K562 (cell line): Measurements from ENCODE around the gene HMCN1. TPM values are rescaled to one million over a fixed set of nuclear protein-coding genes. Genes with fewer than 3 reads are reported as not detected.

ENCODE experiments used
- ATAC-seq: fragments of 200-7000 bp; cut with Tn5 transposase; 3 replicates; pipeline ENCODE4 v1.9.1; 2020; ENCODE audit warnings: moderate library complexity
- BruUV-seq: library from RNA; stranded (reverse); fragments of 400-500 nt; replicated peaks from 2 replicates; lab custom pipeline; 2021; lab: Mats Ljungman, UMichigan
- CTCF ChIA-PET: fragments of 300-600 bp; formaldehyde crosslinking; extraction: SDS; loops from one replicate; lab custom pipeline; 2021; ENCODE audit warnings: low intra/inter-chr PET ratio; lab: Yijun Ruan, JAX
- POLR2A ChIA-PET: fragments of 300-600, 350-650 bp; sonication (Branson Sonifier 250); formaldehyde crosslinking; extraction: SDS; loops from one replicate; lab custom pipeline; 2021; ENCODE audit warnings: antibody characterized with exemption, inconsistent platforms; lab: Yijun Ruan, JAX
- DNase-seq, 4 experiments: peaks; one replicate each; pipeline versions ENCODE4 v3.0.0 to v3.0.0-alpha.2; 2011 to 2018; ENCODE audit warnings: low spot score in 3 of 4, mixed read lengths in 3 of 4; ENCODE audit errors: extremely low read depth in 1 of 4
- FAIRE-seq: peaks from 2 replicates; lab custom pipeline; 2011; peaks lifted over from hg19 to GRCh38; lab: Jason Lieb, UNC
- H2AFZ ChIP-seq: 2 replicates; pipeline ENCODE4 v1.6.0; 2011; ENCODE audit warnings: low read depth, low read length, control low read depth, inconsistent platforms
- H3K27ac ChIP-seq: fragments of 200-600 bp; 3 replicates; pipeline ENCODE4 v1.8.0; 2011; ENCODE audit warnings: low read depth, mild to moderate bottlenecking, control low read depth, inconsistent platforms, low read length, moderate library complexity, mixed read lengths; ENCODE audit errors: extremely low read depth
- H3K27me3 ChIP-seq, 2 experiments: fragments of 300-600 bp in 1 of 2; 2 replicates in 1 of 2; 3 replicates in 1 of 2; pipeline versions ENCODE4 v1.6.0 to v1.8.0; 2011; ENCODE audit warnings: inconsistent platforms in 2 of 2, low read length in 2 of 2, mild to moderate bottlenecking in 1 of 2, mixed read lengths in 1 of 2, moderate library complexity in 1 of 2; ENCODE audit not compliant: control insufficient read depth in 2 of 2, insufficient read depth in 2 of 2
- H3K36me3 ChIP-seq: fragments of 300-600 bp; 3 replicates; pipeline ENCODE4 v1.8.0; 2011; ENCODE audit warnings: mild to moderate bottlenecking, low read length, inconsistent platforms; ENCODE audit not compliant: control insufficient read depth, insufficient read depth
- H3K4me1 ChIP-seq, 2 experiments: fragments of 200-600 bp in 1 of 2; replicated peaks in 1 of 2; 2 replicates in 1 of 2; 3 replicates in 1 of 2; pipeline versions ENCODE4 v1.5.1 to v1.8.0; 2011; ENCODE audit warnings: inconsistent platforms in 2 of 2, low read length in 2 of 2, mild to moderate bottlenecking in 1 of 2, mixed read lengths in 1 of 2, moderate library complexity in 1 of 2; ENCODE audit not compliant: control insufficient read depth in 2 of 2, insufficient read depth in 2 of 2
- H3K4me2 ChIP-seq: 2 replicates; pipeline ENCODE4 v1.6.1; 2011; ENCODE audit warnings: low read length, control low read depth, inconsistent platforms, mixed read lengths; ENCODE audit not compliant: insufficient read depth
- H3K4me3 ChIP-seq: fragments of 200-600 bp; sonication (generic), shearing (Covaris generic); 2 replicates; pipeline ENCODE4 v1.5.1; 2016; ENCODE audit warnings: control low read depth, inconsistent platforms
- H3K79me2 ChIP-seq: fragments of 200-600 bp; 3 replicates; pipeline ENCODE4 v1.8.0; 2011; ENCODE audit warnings: low read length, inconsistent platforms; ENCODE audit not compliant: control insufficient read depth, insufficient read depth
- H3K9ac ChIP-seq, 2 experiments: 2 replicates each; pipeline versions ENCODE4 v1.6.0 to v1.6.1; 2011; ENCODE audit warnings: low read depth in 2 of 2, low read length in 2 of 2, control low read depth in 1 of 2, inconsistent platforms in 1 of 2, mild to moderate bottlenecking in 1 of 2, mixed read lengths in 1 of 2; ENCODE audit not compliant: insufficient read depth in 1 of 2
- H3K9me1 ChIP-seq: one replicate; pipeline ENCODE4 v1.6.0; 2011; ENCODE audit warnings: inconsistent platforms, mild to moderate bottlenecking, low read length, moderate library complexity; ENCODE audit not compliant: control insufficient read depth, insufficient read depth
- H3K9me3 ChIP-seq: replicated peaks from 2 replicates; pipeline ENCODE4 v1.5.1; 2011; ENCODE audit warnings: low read depth, low read length, inconsistent platforms; ENCODE audit not compliant: control insufficient read depth, insufficient read depth
- H4K20me1 ChIP-seq: replicated peaks from 2 replicates; pipeline ENCODE4 v1.6.1; 2011; ENCODE audit warnings: low read length, inconsistent platforms, mixed read lengths; ENCODE audit not compliant: control insufficient read depth, insufficient read depth
- DIDO1 ChIP-seq: fragments of 450-650 bp; IDR thresholded peaks from 2 replicates; pipeline ENCODE4 v1.6.1; 2016; ENCODE audit warnings: low read depth, missing biosample characterization, missing genetic modification characterization
- HOXB6 ChIP-seq: fragments of 250-450 bp; sonication (Bioruptor Pico); IDR thresholded peaks from 2 replicates; pipeline ENCODE4 v1.5.1; 2022; ENCODE audit warnings: mild to moderate bottlenecking, borderline replicate concordance
- L3MBTL2 ChIP-seq: fragments of 450-650 bp; IDR thresholded peaks from 2 replicates; pipeline ENCODE4 v1.6.1; 2016; ENCODE audit warnings: mild to moderate bottlenecking, moderate library complexity
- SMARCA4 ChIP-seq: fragments of 450-650 bp; IDR thresholded peaks from 2 replicates; pipeline ENCODE4 v1.6.1; 2016
- TOE1 ChIP-seq, 2 experiments: fragments of 450-650 bp in 1 of 2; sonication (generic) in 1 of 2; formaldehyde crosslinking in 1 of 2; IDR thresholded peaks; 2 replicates each; pipeline versions ENCODE4 v1.7.1 to v1.8.0; 2016 to 2022; ENCODE audit warnings: borderline replicate concordance in 2 of 2, mild to moderate bottlenecking in 2 of 2, antibody characterized with exemption in 1 of 2, inconsistent platforms in 1 of 2, low read depth in 1 of 2, missing genetic modification reagents in 1 of 2, moderate library complexity in 1 of 2
- WGBS: fragments of 100-300 bp; shearing (Covaris generic); methylation state at CpG from one replicate; pipeline ENCODE4 v1.1.6; 2016; ENCODE audit warnings: low coverage, mixed read lengths; ENCODE audit not compliant: insufficient coverage; ENCODE audit errors: missing lambda C conversion rate; 5-methylcytosine and 5-hydroxymethylcytosine counted together
- in situ Hi-C: fragments of 300-500 bp; cut with MboI; formaldehyde crosslinking; loops from 4 replicates; pipeline ENCODE4 v1.15.0; 2018; ENCODE audit warnings: inconsistent platforms, mixed read lengths
- intact Hi-C: fragments of 100-400 bp; cut with micrococcal nuclease; formaldehyde crosslinking; loops from 2 replicates; pipeline ENCODE4 v1.14.2; 2022
- polyA plus RNA-seq, 8 experiments: library from polyadenylated mRNA; depleted of rRNA in 4 of 8; stranded (reverse) in 5 of 8; unstranded in 3 of 8; fragments of >200 nt; fragmentation: Nextera tagmentation in 2 of 8; fragmentation: Illumina TruSeq in 1 of 8; extraction: Ambion mirVana in 2 of 8; extraction: Trizol in 1 of 8; gene quantifications; 2 replicates each; pipeline versions ENCODE4 v1.2.1 to v1.2.3, GENCODE V29; 2011 to 2014; ENCODE audit warnings: inconsistent platforms in 1 of 8, missing spikeins in 1 of 8
- total RNA-seq, 7 experiments: library from RNA; depleted of rRNA in 6 of 7; stranded (reverse); fragments of >200 nt in 6 of 7; fragmentation: Illumina TruSeq in 2 of 7; extraction: Trizol in 2 of 7; gene quantifications; 2 replicates each; pipeline versions ENCODE4 v1.2.1 to v1.2.3, GENCODE V29; 2011 to 2021; ENCODE audit warnings: low replicate concordance in 1 of 7
- TF ChIP-seq, protein P1 (sequence below), 2 experiments: fragments of 450-650 bp in 1 of 2; sonication (generic) in 1 of 2; formaldehyde crosslinking; conservative IDR thresholded peaks; 2 replicates each; pipeline versions ENCODE4 v1.4.0 to v1.8.1; 2020 to 2022; ENCODE audit warnings: mild to moderate bottlenecking in 1 of 2, missing genetic modification reagents in 1 of 2

The HMCN1 gene
- total and polyA plus RNA-seq, 9 of the 15 experiments (the other 6 are each of a cell fraction or from before 2014, with no cell fraction given): 0.07 to 0.36 (median 0.21) TPM

DNA sequence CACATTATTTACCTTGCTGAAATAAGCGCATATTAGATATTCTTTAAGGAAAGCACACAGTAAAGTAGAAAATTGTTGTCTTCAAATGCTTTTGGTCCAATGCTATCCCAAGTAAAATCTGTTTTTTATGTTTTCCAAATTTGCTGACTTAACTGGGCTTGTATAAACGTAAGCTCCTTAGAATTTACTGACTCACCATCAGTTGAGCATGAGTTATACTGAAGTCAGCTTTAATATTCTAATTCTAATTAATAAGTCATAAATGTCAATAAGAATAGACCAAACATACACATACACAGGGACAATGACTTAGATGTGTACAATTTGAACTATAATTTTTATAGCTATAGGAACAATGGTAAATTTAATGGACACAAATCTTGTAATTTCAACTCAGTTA is 321.7 kb downstream of the HMCN1 start:
- FAIRE-seq (no peak), ATAC-seq (no peak), DNase-seq (no peak)
- no TSS peak for BruUV-seq
- in situ Hi-C loops (no loop called here), intact Hi-C loops (no loop called here)
- no peak overlapping the region for H2AFZ ChIP-seq
- no peak for TF ChIP-seq HOXB6 (CRISPR knock-in tag)
- no peak for TF ChIP-seq DIDO1 (tag)
- TF ChIP-seq L3MBTL2: no peak
- TF ChIP-seq, protein P1, sequence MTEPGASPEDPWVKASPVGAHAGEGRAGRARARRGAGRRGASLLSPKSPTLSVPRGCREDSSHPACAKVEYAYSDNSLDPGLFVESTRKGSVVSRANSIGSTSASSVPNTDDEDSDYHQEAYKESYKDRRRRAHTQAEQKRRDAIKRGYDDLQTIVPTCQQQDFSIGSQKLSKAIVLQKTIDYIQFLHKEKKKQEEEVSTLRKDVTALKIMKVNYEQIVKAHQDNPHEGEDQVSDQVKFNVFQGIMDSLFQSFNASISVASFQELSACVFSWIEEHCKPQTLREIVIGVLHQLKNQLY (CRISPR knock-in tag; conservative IDR thresholded peaks at IDR 0.05): no peak
- TF ChIP-seq TOE1 (IDR thresholded peaks at IDR 0.05; ENCODE audit: borderline replicate concordance): no peak
- no peak for TF ChIP-seq TOE1 (CRISPR knock-in tag; IDR thresholded peaks at IDR 0.05; ENCODE audit: borderline replicate concordance, low read depth)
- no peak for TF ChIP-seq SMARCA4
- H3K79me2 ChIP-seq: no peaks in the 10 kb centered on the region
- H3K9me1 ChIP-seq: no peaks in the 10 kb centered on the region
- H3K27me3 ChIP-seq: no peaks in the 10 kb centered on the region
- CTCF ChIA-PET: no interaction called here
- POLR2A ChIA-PET: interaction anchor here (1.3 kb wide), 1 partner anchor 34 kb away, joined by 4 read pairs; no protein-coding TSS in a partner anchor
- peaks cover 0 to 4% of the 10 kb centered on the region in 2 experiments; a peak in 1 of 5 replicates for H3K4me1 ChIP-seq
- H3K4me3 ChIP-seq: no peak overlapping the region
- H3K9me3 ChIP-seq: no peaks in the 10 kb centered on the region
- no peaks in the 10 kb centered on the region; the same call in 2 of the 3 replicates for H3K36me3 ChIP-seq
- no peak overlapping the region for H3K4me2 ChIP-seq
- WGBS: 14% methylated on average over 2 of the region's 2 CpGs
- no peak overlapping the region for H3K9ac ChIP-seq
- no peaks in the 10 kb centered on the region for H4K20me1 ChIP-seq
- no peak overlapping the region for H3K27ac ChIP-seq
